Esophagus mucosa (tissue), 1 donor: ENCODE results near the gene SLAMF7. TPM values are rescaled to one million over a fixed set of nuclear protein-coding genes. Genes with fewer than 3 reads are reported as not detected.
"Not testable (repeated sequence)": the region's sequence is repeated elsewhere in the genome, so short reads cannot be mapped to it uniquely, and the experiment has no call there.

Source experiments
- ATAC-seq: fragments of 200-7000 bp; cut with Tn5 transposase; one replicate; pipeline ENCODE4 v1.9.1; 2020
- total RNA-seq: library from RNA; stranded (reverse); gene quantifications from one replicate; pipeline ENCODE4 v1.2.4, GENCODE V29; 2023
- donor health status: DM: yes; HTN: yes; CAD: no.

SLAMF7 gene
- total RNA-seq, 1 donor from 2014 or later: 6.3 TPM

DNA sequence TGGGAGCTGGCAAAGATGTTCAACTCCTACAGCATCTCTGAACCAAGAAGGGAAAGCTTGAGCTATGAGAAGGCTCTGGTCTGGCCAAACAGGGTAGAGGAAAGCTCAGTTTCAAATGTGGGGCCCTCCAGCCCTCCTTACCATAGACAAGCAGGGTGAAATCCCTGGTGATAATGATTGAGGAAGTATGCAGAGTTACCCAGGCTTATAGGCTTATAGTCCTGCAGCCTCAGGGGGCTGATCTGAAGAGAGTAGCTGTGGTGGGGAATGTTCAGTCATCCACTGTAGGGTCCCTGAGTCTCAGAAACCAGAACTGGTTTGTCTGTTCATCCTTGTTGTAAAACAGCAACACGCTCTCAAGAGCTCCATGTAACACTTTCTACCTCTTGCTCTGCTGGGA is 37.1 kb downstream of the SLAMF7 start:
- no peak for ATAC-seq

DNA sequence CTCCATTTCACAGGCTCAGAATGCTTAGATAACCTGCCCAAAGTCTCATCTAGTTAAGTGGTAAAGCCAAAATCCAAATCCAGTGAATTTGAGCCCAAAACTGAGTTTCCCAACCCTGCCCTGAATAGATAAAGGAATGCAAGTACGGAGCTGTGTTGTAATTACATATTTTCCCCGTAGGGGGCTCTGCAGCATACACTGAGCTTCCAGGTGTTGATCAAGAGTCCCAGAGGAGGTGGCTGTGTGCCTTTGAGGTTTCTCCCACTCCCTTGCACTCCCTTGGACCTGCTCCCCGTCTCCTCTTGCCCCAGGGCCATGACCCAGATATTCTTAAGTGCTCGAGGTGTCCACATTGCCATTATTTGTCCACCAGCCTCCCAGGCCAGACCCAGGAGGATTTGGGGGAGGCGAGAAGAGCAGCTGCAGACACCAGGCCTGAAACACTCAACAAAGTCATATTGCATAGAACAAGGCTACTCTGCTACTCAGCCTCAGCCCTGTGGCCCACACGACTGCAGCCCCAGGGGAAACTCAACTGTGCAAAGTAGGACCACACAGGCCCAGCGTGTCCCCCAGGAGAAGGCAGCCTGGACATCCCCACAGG is 38.5 kb downstream of the SLAMF7 start:
- peak; percentile 55 for ATAC-seq

DNA sequence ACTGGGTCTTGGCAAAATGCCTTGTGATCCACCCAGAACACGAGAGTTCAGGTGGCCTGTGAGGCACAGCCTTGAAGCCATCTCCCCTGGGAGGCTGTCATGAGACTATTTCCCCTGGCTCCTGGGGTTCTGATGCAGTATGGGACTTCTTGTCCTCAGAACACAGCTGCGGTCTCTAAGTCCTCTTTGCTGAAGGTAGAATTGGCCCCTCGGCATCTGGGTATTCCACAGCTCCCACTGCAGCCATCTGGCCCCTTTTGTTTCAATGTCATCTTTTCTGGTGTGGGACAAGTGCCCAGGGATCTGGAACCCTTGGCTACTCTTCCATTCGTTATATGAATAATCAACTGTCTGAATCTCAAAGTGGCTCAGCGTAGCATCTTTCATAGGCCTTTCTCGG is 39.9 kb downstream of the SLAMF7 start:
- ATAC-seq: no peak

DNA sequence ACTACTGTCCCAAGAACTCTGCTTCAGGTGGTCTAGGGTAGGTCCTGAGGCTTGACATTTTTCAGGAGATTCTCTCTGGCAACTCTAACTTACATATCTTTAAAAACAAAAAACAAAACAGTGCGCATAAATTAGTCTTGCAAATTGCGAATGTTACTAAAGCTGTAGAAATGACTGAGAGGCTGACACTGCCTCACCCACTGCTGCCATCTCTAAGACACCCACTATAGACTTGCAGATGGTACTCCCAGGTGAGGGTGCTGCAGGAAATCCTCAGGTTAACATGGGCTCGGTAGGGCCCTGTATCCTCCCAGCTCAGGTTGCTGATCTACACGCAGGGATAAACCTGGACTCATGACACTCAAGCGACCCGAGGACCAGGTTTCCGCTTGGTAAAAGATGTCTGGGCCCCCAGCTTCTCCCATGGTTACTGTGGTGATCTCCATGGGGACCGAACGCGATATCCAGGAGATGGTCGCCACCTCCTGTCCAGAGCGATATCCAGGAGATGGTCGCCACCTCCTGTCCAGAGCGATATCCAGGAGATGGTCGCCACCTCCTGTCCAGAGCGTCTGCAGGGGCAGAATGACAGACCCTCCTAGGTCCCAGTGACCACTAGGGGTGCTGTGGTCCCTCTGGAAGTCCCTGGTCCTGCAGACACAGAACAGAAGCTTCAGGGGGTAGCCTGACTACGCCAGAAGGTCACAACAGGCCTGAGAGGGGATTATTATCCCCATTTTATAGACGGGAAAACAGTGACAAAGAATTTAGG is 40.8 kb downstream of the SLAMF7 start:
- ATAC-seq: no peak

DNA sequence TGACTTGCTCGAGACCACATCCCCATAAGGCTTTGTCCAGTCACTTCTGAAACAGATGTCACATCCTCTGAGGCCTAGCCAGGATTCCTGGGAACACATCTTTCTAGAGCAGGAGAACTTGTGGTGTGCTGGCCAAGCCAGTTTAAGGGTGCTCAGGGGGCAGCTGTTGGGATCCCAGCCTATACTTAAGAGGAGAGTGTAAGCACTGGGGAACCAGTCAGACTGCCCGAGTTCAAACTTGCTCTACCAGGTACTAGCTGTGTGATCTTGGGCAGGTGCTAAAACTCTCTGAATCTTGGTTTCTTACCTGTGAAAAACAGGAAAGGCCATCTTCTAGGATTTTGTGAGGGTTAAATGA is 41.3 kb downstream of the SLAMF7 start:
- peak; percentile 67 for ATAC-seq

DNA sequence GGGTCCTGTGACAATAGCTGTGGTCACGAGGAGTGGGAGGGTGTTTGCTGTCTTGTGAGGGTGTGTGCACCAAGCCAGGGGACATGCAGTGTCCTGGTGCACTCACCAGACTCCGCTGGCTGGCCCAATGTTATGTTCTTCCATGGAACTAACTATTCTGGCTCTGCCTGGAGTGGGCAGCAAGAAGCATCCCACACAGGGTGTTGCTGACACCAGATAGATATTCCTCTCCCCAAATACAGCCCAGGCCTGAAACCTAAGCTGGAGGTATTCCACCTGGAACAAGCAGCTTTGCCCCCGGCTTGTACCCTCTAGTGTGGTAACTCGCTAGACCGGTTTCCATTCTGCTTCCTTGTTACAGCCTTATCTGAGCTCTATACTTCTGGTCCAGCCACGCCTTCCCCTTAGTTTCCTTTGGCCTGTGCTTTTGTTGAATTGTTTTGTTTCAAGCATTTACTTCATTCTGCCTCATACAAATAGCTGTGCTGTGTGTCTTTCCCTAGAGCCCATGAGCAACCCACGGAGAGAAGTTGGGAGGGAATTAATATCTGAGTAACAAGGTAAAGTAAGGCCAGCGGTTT is 42.2 kb downstream of the SLAMF7 start:
- ATAC-seq: peak; percentile 84

DNA sequence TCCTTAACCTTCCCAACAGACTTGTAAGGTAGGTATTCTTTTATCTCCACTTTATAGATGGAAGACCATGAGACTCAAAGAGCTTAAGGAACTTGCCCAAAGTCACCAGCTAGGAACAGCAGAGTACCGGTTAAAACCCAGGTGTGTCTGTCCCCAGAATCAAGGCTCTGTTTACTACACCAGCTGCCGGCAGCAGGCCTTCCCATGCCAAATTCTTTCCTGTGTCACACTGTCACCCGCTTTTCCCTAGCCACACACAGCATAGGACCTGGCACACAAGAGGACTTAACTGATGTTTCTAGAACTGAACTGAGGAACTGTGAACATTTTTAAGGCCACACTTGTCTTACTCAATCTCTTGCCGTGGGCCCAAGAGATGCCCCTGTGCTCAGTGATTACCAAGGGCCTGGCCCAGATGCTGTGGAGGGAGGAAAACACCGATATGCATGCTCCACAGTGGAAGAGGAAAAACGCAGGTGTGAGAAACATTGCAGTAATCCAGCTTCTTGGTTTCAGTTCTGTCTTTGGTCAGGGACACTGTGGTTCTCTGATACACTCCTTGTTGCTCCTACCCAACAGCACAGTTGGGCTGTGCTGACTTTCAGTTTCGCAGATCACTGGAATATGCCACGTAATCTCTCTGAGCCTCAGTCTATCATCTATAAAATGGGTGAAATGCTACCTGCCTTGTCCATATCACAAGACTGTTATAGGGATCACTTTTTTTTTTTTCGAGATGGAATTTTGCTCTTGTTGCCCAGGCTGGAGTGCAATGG is 43.1 kb downstream of the SLAMF7 start:
- ATAC-seq: peak; percentile 28

DNA sequence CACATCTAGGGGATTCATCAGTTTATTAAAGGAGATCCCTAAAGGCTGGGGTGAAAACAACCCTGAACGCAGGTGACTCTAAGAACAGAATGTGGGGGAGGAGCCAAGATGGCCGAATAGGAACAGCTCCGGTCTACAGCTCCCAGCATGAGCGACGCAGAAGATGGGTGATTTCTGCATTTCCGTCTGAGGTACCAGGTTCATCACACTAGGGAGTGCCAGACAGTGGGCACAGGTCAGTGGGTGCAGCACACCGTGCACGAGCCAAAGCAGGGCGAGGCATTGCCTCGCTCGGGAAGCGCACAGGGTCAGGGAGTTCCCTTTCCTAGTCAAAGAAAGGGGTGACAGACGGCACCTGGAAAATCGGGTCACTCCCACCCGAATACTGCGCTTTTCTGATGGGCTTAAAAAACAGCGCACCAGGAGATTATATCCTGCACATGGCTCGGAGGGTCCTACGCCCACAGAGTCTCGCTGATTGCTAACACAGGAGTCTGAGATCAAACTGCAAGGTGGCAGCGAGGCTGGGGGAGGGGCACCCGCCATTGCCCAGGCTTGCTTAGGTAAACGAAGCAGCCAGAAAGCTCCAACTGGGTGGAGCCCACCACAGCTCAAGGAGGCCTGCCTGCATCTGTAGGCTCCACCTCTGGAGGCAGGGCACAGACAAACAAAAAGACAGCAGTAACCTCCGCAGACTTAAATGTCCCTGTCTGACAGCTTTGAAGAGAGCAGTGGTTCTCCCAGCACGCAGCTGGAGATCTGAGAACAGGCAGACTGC is 44.1 kb downstream of the SLAMF7 start:
- not testable (repeated sequence) for ATAC-seq

DNA sequence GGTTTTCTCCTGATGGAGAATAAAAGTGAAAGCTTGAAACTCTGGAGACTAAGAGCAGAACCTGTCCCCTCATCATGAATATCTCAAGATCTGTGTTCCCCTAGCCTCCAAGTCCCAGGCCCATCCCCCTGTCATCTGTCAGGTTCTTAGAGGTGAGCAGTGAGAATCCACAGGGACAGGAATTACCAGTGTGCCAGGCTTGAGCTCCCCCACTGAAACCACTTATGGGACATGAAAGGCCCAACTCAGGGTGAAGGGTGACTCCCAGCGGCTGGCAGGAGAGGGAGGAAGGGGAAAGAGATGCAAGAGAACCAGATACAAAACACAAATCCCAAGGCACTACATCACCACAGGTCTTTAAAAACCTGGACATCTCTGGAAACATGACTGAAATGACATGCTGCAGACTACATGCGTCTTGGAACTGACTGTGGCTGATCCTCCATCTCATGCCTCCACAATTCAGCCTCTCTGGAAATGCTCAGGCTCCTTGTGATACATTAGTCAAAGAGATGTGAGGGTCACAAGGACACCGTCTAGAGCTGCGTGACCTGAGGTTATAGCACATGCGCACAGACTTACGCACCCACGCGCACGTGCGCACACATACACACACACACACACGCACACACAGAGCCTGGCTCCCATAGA is 50.1 kb downstream of the SLAMF7 start:
- ATAC-seq: peak; percentile 47

DNA sequence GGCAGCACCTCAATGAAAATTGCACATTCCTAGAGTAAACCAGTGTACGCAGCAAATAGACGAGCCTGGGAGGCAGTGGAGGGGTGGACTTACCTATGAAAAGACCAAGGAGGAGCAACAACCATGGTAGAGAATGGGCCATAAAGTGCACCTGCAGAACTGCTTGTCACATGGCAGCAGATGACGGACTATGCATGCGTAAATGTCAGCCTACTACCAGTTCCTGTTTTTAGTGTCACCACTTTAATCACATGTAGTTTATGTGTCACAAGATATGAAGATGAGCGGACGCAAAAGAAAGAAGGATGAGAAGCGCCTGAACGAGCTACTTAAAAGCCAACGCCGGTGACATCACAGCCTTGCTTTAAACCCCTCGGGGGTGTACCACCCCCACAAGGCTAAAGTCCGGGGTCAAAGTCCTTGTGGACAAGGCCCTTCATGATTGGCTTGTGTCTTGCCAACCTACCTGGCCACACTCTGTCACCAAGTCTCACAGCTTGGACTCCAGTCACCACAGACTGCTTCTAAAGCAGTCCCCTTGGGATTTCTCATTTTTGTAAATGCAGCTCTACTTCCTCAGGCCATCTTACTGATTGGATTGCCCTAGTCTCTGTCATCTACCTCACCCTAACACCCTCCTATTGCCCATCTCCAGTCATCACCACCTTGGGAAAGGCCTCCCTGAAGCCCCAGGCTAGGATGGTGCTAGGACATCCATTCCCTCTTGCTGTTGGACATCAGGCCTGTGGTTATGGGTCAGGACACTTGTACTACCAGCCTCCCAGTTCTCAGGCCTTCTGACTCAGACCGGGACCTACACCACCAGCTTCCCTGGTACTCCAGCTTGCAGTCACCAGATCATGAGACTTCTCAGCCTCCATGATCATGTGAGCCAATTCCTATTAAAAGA is 50.9 kb downstream of the SLAMF7 start:
- ATAC-seq: peak; percentile 67

DNA sequence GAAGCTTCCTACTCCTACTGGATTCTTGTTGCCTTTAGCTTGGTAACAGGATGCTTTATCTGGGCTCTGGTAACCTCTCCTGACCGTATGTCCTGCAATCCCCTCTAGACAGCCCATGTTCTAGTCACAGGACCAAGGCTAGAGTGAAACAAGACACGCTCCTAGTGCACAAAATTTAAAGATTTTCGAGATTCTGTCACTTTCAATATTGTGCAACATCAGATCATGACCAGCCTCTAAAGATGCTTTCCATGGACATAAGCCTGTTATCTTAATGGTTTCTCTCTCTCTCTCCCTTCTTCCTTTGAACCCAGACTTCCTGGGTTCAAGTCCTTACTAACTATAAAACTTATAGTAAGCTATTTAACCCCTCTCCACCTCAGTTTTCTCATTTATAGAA is 55.3 kb downstream of the SLAMF7 start:
- ATAC-seq: no peak

DNA sequence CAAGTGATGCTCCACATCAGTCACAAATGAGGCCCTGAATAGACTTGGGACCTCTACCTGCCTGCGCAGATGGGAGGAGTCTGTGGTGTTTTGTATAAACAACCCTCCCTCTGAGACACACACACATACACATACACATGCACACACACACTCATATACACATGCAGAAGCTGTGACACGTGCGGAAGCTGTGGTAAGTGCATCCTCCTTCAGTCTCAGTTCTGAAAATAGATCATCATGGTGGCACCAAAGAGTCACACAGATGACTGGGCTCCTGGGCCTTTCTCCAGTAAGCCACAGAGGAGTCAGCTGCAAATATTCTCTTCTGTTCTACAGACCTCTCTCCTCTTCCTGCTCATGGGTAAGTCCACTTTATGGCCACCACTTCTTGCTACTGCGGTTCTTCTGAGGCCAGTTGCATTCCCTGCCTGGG is 56.9 kb downstream of the SLAMF7 start, which contains the start of gene LY9:
Gene LY9 (plus strand): TSS at position 224 of the 433 bp plus-strand sequence. CDS start 14 bp downstream, at position 238.
- peak; percentile 85 for ATAC-seq

DNA sequence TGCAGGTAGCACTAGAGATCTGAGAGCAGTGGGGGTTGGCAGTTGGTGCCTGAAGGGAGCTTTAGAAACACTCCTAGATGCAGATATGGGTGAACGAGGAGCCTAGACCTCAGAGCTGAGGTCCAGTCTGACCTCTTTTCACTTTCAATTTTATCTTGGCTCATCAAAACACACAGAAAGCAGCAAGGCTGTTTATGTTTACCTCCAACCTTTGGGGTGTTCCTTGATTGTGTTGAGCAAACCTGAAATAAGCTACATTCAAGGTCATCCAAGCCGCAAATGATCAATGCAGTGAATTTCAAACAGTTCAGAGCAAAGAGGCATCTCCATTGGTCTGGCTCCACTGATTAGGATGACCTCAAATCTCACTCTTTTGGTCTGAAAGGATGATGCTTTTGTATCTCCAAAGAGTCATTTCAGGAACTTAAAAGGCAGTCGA is 58.2 kb downstream of the SLAMF7 start:
- no peak for ATAC-seq

DNA sequence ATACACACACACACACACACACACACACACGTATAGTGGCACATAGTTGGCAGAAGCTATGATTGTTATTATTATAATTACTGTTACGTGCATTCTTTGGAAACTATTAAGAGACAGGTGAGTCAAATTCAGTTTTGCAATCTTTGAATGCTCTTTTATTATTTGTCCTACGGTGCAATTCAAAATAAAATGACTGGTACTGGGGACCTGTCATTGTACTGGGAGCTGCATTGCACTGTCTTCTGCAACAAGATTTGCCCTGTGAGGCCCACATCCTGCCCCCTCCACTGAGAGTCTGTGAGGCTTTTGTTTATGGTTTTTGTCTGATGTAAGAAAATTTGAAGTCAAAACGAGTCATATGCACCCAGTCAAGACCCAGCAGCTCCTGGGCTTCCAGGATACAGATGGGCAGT is 58.8 kb downstream of the SLAMF7 start:
- ATAC-seq: no peak

DNA sequence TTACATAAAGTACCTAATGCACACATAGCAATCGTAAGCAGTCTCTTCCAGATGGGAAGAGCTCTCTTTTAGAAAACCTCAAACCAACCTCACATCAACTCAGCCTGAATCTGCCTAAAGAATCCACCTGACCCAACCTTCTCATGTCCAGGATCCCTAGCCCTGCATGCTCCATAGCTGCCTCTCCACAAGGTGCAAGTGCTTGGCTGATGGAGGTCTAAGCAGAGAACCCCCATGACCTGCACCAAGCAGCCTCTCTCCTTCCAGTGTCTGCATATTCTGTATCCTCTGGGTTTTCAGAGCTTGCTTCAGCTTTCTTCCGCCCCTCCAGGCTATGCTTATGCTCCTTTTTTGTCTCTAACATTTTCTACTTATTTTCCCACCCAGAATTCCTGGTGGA is 59.4 kb downstream of the SLAMF7 start:
- no peak for ATAC-seq

DNA sequence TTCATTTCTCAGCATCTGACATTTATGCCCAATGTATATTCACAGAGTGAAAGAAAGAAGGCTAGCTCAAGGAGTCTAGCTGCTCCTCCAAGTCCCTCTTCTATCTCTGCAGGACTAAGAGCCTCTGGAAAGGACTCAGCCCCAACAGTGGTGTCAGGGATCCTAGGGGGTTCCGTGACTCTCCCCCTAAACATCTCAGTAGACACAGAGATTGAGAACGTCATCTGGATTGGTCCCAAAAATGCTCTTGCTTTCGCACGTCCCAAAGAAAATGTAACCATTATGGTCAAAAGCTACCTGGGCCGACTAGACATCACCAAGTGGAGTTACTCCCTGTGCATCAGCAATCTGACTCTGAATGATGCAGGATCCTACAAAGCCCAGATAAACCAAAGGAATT is 60.6 kb downstream of the SLAMF7 start:
- ATAC-seq: no peak

DNA sequence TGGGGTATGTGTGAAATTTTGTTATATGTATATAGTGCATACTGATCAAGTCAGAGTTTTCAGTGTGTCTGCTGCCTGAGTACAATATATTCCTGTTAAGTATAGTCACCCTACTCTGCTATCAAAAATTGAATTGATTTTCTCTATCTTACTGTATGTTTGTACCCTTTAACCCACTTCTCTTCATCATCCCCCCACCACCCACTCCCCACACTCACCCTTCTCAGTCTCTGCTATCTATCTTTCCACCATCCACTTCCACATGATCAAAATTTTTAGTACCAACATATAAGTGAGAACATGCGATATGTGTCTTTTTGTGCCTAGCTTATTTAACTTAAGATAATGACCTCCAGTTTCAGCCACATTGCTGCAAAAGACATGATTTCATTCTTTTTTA is 61.1 kb downstream of the SLAMF7 start:
- no peak for ATAC-seq

DNA sequence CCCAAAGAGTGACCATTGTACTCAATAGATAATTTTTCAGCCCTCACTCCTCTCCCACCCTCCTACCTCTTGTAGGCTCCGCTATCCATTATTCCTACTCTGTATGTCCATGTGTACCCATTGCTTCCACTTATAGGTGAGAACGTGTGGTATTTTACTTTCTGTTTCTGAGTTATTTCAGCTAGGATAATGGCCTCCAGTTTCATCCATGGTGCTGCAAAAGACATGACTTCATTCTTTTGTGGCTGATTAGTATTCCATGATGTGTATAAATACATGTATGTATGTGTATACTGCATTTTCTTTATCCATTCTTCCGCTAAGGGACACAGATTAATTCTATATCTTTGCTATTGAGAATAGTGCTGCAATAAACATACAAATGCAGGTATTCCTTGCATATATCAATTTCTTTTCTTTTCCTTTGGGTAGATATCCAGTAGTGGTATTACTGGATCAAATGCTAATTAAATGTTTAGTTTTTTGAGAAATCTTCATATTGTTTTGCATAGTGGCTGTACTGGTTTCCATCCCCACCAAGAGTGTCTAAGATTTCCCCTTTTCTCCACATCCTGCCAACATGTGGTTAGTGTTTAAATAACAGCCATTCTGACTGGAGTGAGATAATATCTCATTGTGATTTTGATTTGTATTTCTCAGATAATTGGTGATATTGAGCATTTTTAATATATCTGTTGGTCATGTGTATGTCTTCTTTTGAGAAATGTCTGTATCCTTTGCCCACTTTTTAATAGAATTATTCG is 61.8 kb downstream of the SLAMF7 start:
- ATAC-seq: no peak

DNA sequence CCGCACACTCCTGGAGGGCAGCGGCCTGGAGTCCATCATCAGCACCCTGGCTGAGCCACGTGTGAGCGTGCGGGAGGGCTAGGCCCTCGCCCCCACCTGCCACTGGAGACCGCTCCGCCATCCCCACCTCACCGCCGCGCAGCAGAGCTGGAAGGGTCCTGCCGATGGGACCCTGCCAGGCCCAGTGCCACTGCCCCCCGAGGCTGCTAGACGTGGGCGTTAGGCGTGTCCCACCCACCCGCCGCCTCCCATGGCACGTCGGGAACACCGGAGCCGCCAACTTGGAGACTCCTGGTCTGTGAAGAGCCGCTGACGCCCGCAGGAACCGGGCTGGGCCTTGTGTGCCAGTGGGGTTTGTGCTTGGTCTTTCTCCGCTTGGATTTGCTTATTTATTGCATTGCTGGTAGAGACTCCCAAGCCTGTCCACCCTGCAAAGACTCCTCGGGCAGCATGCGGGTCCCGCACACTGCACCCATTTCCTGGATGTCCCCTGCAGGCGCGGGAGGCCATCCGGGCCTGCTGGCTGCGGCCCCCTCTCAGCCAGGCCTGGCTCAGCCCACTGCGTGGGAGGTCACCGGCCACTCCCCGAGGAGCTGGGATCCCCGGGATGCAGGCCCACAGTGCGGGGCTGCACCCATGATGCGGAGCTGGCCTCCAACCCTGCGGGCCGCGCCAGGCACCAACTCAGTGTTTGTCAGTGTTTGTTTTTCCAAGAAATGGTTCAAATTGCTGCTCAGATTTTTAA is 63.0 kb downstream of the SLAMF7 start:
- no peak for ATAC-seq
